IMR-90 (cell line): ENCODE measurements around the gene ZFP57. TPM values are rescaled to one million over a fixed set of nuclear protein-coding genes. Genes with fewer than 3 reads are reported as not detected.
A peak's percentile ranks its signal among the peaks of the same experiment; 100 is the strongest.

Experiments used
- ATAC-seq: fragments of 200-7000 bp; cut with Tn5 transposase; 2 replicates; pipeline ENCODE4 v1.9.1; 2020; ENCODE audit warnings: low read depth, mild to moderate bottlenecking, moderate library complexity
- BruUV-seq: library from RNA; stranded (reverse); fragments of 400-500 nt; replicated peaks from 2 replicates; lab custom pipeline; 2021; lab: Mats Ljungman, UMichigan
- CTCF ChIA-PET: fragments of 300-600 bp; formaldehyde crosslinking; extraction: SDS; loops from one replicate; lab custom pipeline; 2021; ENCODE audit warnings: antibody characterized with exemption; lab: Yijun Ruan, JAX
- POLR2A ChIA-PET: fragments of 300-600 bp; sonication (Branson Sonifier 250); formaldehyde crosslinking; loops from one replicate; lab custom pipeline; 2022; ENCODE audit warnings: antibody characterized with exemption; ENCODE audit not compliant: unreplicated experiment; lab: Charles Lee
- DNase-seq: peaks from one replicate; pipeline ENCODE4 v3.0.0; 2013
- H2AFZ ChIP-seq: replicated peaks from 2 replicates; pipeline ENCODE3; 2013; ENCODE audit warnings: low read length, mild to moderate bottlenecking; ENCODE audit not compliant: poor library complexity
- H2AK5ac ChIP-seq: 2 replicates; pipeline ENCODE4 v1.6.1; 2013; ENCODE audit warnings: low read depth, low read length, inconsistent platforms
- H2AK9ac ChIP-seq: replicated peaks from 2 replicates; pipeline ENCODE3; 2013; ENCODE audit warnings: mild to moderate bottlenecking, low read depth, low read length, moderate library complexity; ENCODE audit not compliant: poor library complexity
- H2BK120ac ChIP-seq: 2 replicates; pipeline ENCODE4 v1.6.1; 2013; ENCODE audit warnings: low read depth, low read length, inconsistent platforms
- H2BK15ac ChIP-seq: 3 replicates; pipeline ENCODE4 v1.6.1; 2013; ENCODE audit warnings: low read depth, low read length, inconsistent platforms
- H2BK20ac ChIP-seq: 2 replicates; pipeline ENCODE4 v1.6.1; 2013; ENCODE audit warnings: low read depth, mild to moderate bottlenecking, inconsistent platforms, low read length, moderate library complexity
- H2BK5ac ChIP-seq: 2 replicates; pipeline ENCODE4 v1.6.1; 2013; ENCODE audit warnings: mild to moderate bottlenecking, low read depth, low read length, inconsistent platforms; ENCODE audit not compliant: poor library complexity, severe bottlenecking
- H3K14ac ChIP-seq: replicated peaks from 2 replicates; pipeline ENCODE4 v1.6.1; 2013; ENCODE audit warnings: low read depth, low read length, inconsistent platforms
- H3K18ac ChIP-seq: 2 replicates; pipeline ENCODE4 v1.6.1; 2013; ENCODE audit warnings: low read depth, low read length, control low read depth
- H3K23ac ChIP-seq: 2 replicates; pipeline ENCODE4 v1.6.1; 2013; ENCODE audit warnings: low read depth, low read length, inconsistent platforms
- H3K27ac ChIP-seq: 2 replicates; pipeline ENCODE4 v1.5.1; 2013; ENCODE audit warnings: mild to moderate bottlenecking, control low read depth, low read length; ENCODE audit not compliant: insufficient read depth
- H3K27me3 ChIP-seq: 2 replicates; pipeline ENCODE4 v1.6.1; 2013; ENCODE audit warnings: low read length; ENCODE audit not compliant: control insufficient read depth, insufficient read depth
- H3K36me3 ChIP-seq: 2 replicates; pipeline ENCODE4 v1.6.1; 2013; ENCODE audit warnings: low read length, mixed read lengths; ENCODE audit not compliant: control insufficient read depth, insufficient read depth
- H3K4ac ChIP-seq: 2 replicates; pipeline ENCODE4 v1.6.1; 2013; ENCODE audit warnings: low read depth, low read length, inconsistent platforms
- H3K4me1 ChIP-seq: 2 replicates; pipeline ENCODE4 v1.6.1; 2013; ENCODE audit warnings: low read length, mixed read lengths; ENCODE audit not compliant: control insufficient read depth, insufficient read depth
- H3K4me2 ChIP-seq: 2 replicates; pipeline ENCODE4 v1.6.1; 2013; ENCODE audit warnings: low read depth, mild to moderate bottlenecking, control low read depth, low read length, moderate library complexity
- H3K4me3 ChIP-seq: 2 replicates; pipeline ENCODE4 v1.5.1; 2013; ENCODE audit warnings: low read depth, mild to moderate bottlenecking, control low read depth, low read length, moderate library complexity; ENCODE audit not compliant: insufficient read depth
- H3K56ac ChIP-seq: 2 replicates; pipeline ENCODE4 v1.6.1; 2013; ENCODE audit warnings: low read length, inconsistent platforms; ENCODE audit not compliant: insufficient read depth; ENCODE audit errors: extremely low read depth
- H3K79me1 ChIP-seq, 2 experiments: 2 replicates each; pipeline ENCODE4 v1.6.1; 2013; ENCODE audit warnings: low read length in 2 of 2, inconsistent platforms in 1 of 2, low read depth in 1 of 2
- H3K9ac ChIP-seq: 2 replicates; pipeline ENCODE4 v1.6.1; 2013; ENCODE audit warnings: low read depth, low read length, control low read depth
- H3K9me1 ChIP-seq: 2 replicates; pipeline ENCODE4 v1.6.1; 2013; ENCODE audit warnings: low read length, inconsistent platforms; ENCODE audit not compliant: insufficient read depth
- H3K9me3 ChIP-seq: 2 replicates; pipeline ENCODE4 v1.6.1; 2013; ENCODE audit warnings: low read length; ENCODE audit not compliant: control insufficient read depth, insufficient read depth
- H4K20me1 ChIP-seq: 2 replicates; pipeline ENCODE4 v1.6.1; 2013; ENCODE audit warnings: low read length, inconsistent platforms; ENCODE audit not compliant: insufficient read depth
- H4K5ac ChIP-seq: 2 replicates; pipeline ENCODE4 v1.6.1; 2013; ENCODE audit warnings: mild to moderate bottlenecking, low read depth, low read length, control low read depth
- H4K8ac ChIP-seq, 2 experiments: 2 replicates each; pipeline ENCODE4 v1.6.1; 2013; ENCODE audit warnings: low read depth in 2 of 2, low read length in 2 of 2, control low read depth in 1 of 2, inconsistent platforms in 1 of 2
- H4K91ac ChIP-seq: 2 replicates; pipeline ENCODE4 v1.6.1; 2013; ENCODE audit warnings: low read depth, low read length, inconsistent platforms; ENCODE audit not compliant: insufficient read depth
- BHLHE40 ChIP-seq: fragments of 150-350 bp; IDR thresholded peaks from 2 replicates; pipeline ENCODE4 v1.6.1; 2016; ENCODE audit warnings: mild to moderate bottlenecking, low read depth, low read length
- CEBPB ChIP-seq: IDR thresholded peaks from 2 replicates; pipeline ENCODE4 v1.6.1; 2012; ENCODE audit warnings: low read depth, low read length, improper control_type of control experiment
- FOS ChIP-seq: fragments of 150-350 bp; IDR thresholded peaks from 2 replicates; pipeline ENCODE4 v1.6.1; 2016; ENCODE audit warnings: low read depth, low read length
- MAFK ChIP-seq: IDR thresholded peaks from 2 replicates; pipeline ENCODE4 v1.6.1; 2012; ENCODE audit warnings: low read depth, low read length, improper control_type of control experiment
- MAZ ChIP-seq: IDR thresholded peaks from 2 replicates; pipeline ENCODE4 v1.6.1; 2012; ENCODE audit warnings: low read depth, mild to moderate bottlenecking, low read length, improper control_type of control experiment, moderate library complexity, borderline replicate concordance
- MXI1 ChIP-seq: IDR thresholded peaks from 2 replicates; pipeline ENCODE4 v1.6.1; 2012; ENCODE audit warnings: low read depth, mild to moderate bottlenecking, low read length, moderate library complexity, borderline replicate concordance
- POLR2A ChIP-seq: IDR thresholded peaks from 2 replicates; pipeline ENCODE4 v1.6.1; 2012; ENCODE audit warnings: mild to moderate bottlenecking, low read depth, low read length
- RCOR1 ChIP-seq: IDR thresholded peaks from 2 replicates; pipeline ENCODE4 v1.6.1; 2012; ENCODE audit warnings: mild to moderate bottlenecking, low read length, improper control_type of control experiment; ENCODE audit not compliant: insufficient replicate concordance
- RFX5 ChIP-seq: IDR thresholded peaks from 2 replicates; pipeline ENCODE4 v1.8.0; 2012; ENCODE audit warnings: low read depth, mild to moderate bottlenecking, low read length, moderate library complexity
- SMC3 ChIP-seq: fragments of 150-350 bp; IDR thresholded peaks from 2 replicates; pipeline ENCODE4 v1.6.1; 2016; ENCODE audit warnings: low read depth, mild to moderate bottlenecking, antibody characterized with exemption, low read length, moderate library complexity
- WGBS, 2 experiments: methylation state at CpG; one replicate each; pipeline versions ENCODE4 v1.1.5 to v1.1.7; 2013; ENCODE audit warnings: missing lambda C conversion rate in 2 of 2; ENCODE audit not compliant: insufficient read length in 1 of 2; ENCODE audit errors: extremely low coverage in 2 of 2; 5-methylcytosine and 5-hydroxymethylcytosine counted together
- dilution Hi-C: fragments of 300-500 bp; cut with HindIII; formaldehyde crosslinking; loops from one replicate; pipeline ENCODE4 v1.14.3; 2018; ENCODE audit warnings: low sequenced_read_pairs; ENCODE audit not compliant: unreplicated experiment
- in situ Hi-C: fragments of 300-500 bp; cut with MboI; formaldehyde crosslinking; loops from 3 replicates; pipeline ENCODE4 v1.14.3; 2019; ENCODE audit warnings: low sequenced_read_pairs, inconsistent platforms, mixed read lengths
- intact Hi-C: fragments of 100-400 bp; cut with micrococcal nuclease; formaldehyde crosslinking; loops from 2 replicates; pipeline ENCODE4 v1.10.0; 2022
- polyA plus RNA-seq, 3 experiments: library from polyadenylated mRNA; depleted of rRNA; stranded (reverse); fragments of >200 nt; gene quantifications; 2 replicates each; pipeline ENCODE4 v1.2.3, GENCODE V29; 2012; ENCODE audit warnings: low replicate concordance in 1 of 3
- total RNA-seq: library from RNA; depleted of rRNA; stranded (reverse); fragments of >200 nt; gene quantifications from 2 replicates; pipeline ENCODE4 v1.2.3, GENCODE V29; 2012
- TF ChIP-seq, protein P1 (sequence below): conservative IDR thresholded peaks from 2 replicates; pipeline ENCODE4 v1.5.1; 2012; ENCODE audit warnings: mild to moderate bottlenecking, low read depth, low read length, improper control_type of control experiment

ZFP57 gene
- total and polyA plus RNA-seq, 2 of the 4 experiments (the other 2 are of a cell fraction) = not detected

DNA sequence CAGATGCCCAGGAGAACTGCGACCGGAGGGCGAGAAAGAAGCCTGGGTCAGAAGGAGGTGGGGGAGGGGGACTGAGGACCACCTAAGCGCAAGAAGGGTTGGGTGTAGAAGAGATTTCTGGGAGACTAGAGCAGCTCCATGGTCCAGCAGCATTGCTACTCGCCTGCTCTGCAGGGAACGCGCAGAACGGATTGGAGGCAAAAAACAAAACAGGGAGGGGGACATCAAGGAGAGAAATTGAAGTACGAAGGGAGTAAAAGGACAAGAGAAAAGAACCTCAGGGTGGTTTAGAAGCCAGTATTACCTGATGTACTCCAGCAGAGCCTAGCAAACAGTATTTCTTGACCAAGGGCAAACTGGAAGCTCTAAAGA, 47.4 kb downstream of the ZFP57 start:
- Histone ChIP-seq H3K4me3 (peak overlapping the region; percentile 77), H3K9me1 (peaks cover 9% of the 10 kb centered on the region; the same call in 1 of the 2 replicates), H2AK9ac (peak overlapping the region; percentile 55), H2BK15ac (no peak overlapping the region; the same call in 2 of the 3 replicates), H3K18ac (no peak overlapping the region; the same call in 1 of the 2 replicates), H2BK20ac (peak overlapping the region; percentile 6; the same call in 1 of the 2 replicates), H4K91ac (peak overlapping the region; percentile 75; the same call in 1 of the 2 replicates), H3K4me2 (peak overlapping the region; percentile 87), H3K27ac (peak overlapping the region; percentile 56), H4K8ac (peak overlapping the region; percentile 66 to 76; a peak in 2 of 4 replicates), H3K27me3 (no peaks in the 10 kb centered on the region), H3K9ac (peak overlapping the region; percentile 56), H2AFZ (peak overlapping the region; percentile 98), H3K9me3 (no peaks in the 10 kb centered on the region), H3K4me1 (peaks cover 11% of the 10 kb centered on the region), H3K23ac (peak overlapping the region; percentile 66), H2AK5ac (no peak overlapping the region), H3K14ac (peak overlapping the region; percentile 58), H4K5ac (peak overlapping the region; percentile 21; the same call in 1 of the 2 replicates), H4K20me1 (peaks cover under 1% of the 10 kb centered on the region), H2BK120ac (peak overlapping the region; percentile 47; the same call in 1 of the 2 replicates), H3K36me3 (no peaks in the 10 kb centered on the region), H3K4ac (peak overlapping the region; percentile 65), H3K56ac (no peak overlapping the region), H2BK5ac (no peak overlapping the region), H3K79me1 (peaks cover 8 to 28% of the 10 kb centered on the region in 2 experiments; a peak in 3 of 4 replicates)
- TF ChIP-seq POLR2A = no peak
- no peak for TF ChIP-seq BHLHE40
- TF ChIP-seq SMC3 = no peak
- TF ChIP-seq, protein P1, sequence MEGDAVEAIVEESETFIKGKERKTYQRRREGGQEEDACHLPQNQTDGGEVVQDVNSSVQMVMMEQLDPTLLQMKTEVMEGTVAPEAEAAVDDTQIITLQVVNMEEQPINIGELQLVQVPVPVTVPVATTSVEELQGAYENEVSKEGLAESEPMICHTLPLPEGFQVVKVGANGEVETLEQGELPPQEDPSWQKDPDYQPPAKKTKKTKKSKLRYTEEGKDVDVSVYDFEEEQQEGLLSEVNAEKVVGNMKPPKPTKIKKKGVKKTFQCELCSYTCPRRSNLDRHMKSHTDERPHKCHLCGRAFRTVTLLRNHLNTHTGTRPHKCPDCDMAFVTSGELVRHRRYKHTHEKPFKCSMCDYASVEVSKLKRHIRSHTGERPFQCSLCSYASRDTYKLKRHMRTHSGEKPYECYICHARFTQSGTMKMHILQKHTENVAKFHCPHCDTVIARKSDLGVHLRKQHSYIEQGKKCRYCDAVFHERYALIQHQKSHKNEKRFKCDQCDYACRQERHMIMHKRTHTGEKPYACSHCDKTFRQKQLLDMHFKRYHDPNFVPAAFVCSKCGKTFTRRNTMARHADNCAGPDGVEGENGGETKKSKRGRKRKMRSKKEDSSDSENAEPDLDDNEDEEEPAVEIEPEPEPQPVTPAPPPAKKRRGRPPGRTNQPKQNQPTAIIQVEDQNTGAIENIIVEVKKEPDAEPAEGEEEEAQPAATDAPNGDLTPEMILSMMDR = no peak
- no peak for TF ChIP-seq MAFK
- TF ChIP-seq MAZ = no peak
- no peak for TF ChIP-seq MXI1
- TF ChIP-seq FOS = no peak
- TF ChIP-seq CEBPB = no peak
- TF ChIP-seq RFX5 = no peak
- TF ChIP-seq RCOR1 = no peak
- DNase-seq (peak; percentile 15), ATAC-seq (peak; percentile 1)
- intact Hi-C loops (loop anchor here (5.0 kb wide), 2 partner anchors 119 to 1406 kb away; partner anchors contain the start of gene ZSCAN9), in situ Hi-C loops (no loop called here), dilution Hi-C loops (no loop called here)
- WGBS, 2 experiments = 6% methylated on average over 9 of the region's 9 CpGs; no CpG with 5 or more reads in 1 of the 2 experiments
- BruUV-seq = no TSS peak
- ChIA-PET CTCF (interaction anchor here (1.1 to 1.8 kb wide), 3 partner anchors 14 to 20 kb away, joined by 4 to 11 read pairs (median 6); no protein-coding TSS in a partner anchor), POLR2A (interaction anchor here (0.7 to 1.0 kb wide), 2 partner anchors 20 to 1906 kb away, joined by 3 to 4 read pairs; no protein-coding TSS in a partner anchor)
